Activated CD8-positive, alpha-beta memory T cell treated with anti-CD3 and anti-CD28 coated beads, Interleukin-2, amount 50 U/mL, for 1 hour (primary cell): ENCODE data around the gene KLHL36.
"Not testable (repeated sequence)": the region's sequence is repeated elsewhere in the genome, so short reads cannot be mapped to it uniquely, and the experiment has no call there.

Experiments
- DNase-seq: peaks from one replicate; pipeline ENCODE4 v3.0.0-alpha.2; 2020; ENCODE audit errors: extremely low read depth

KLHL36 gene

DNA sequence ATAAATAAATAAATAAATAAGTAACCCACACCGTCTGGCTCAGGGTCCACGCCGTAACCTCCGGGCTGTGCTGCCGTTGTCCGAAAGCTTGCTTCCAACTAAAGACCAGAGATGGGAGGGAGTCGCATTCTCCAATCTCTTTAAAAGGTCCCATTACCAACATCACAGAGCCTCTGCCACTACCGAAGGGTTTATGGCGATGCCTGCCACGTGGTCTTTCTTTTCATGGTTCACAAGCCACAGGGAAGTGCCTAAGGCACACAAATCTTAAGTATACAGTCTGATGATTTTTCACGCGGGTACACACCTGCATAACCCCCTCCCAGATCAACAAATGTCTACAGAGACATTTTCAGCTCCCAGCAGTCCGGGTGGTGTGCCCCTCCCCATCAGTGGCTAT is 31.8 kb upstream of the KLHL36 start:
- no peak for DNase-seq

DNA sequence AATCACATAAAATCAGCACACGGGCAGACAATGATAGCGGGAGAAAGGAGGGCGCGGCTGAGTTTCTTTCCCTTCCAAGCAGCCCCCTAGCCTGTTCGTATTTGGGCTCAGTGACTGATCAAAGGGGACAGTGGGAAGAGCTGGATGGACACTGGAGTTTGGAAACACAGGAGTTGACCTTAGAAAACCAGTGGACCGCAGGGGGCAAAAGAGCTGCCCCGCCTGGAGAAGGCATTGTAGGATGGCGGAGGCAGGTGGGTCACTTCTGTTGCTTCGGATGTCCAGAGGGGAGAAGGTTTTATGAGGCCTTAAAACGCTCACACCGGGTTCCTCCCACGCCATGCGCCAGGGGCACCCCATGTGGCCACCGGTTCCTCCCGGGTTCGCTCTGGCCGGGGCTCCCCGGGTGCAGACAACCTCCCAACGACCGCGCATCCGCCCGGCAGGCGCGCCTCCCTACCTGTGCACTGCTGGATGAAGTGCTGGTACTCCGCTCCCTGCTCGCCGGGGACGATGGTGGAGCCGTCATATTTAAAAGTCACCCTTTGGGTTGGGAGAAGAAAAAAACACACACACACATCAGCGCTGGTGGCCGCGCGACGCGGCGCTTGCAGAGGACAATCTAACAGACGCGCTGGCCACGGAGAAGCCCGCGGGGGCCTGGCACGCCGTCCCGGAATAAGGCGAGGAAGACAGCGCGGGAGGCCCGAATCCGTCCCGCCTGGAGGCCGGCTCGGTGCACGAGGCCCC is 31.1 kb upstream of the KLHL36 start:
- no peak for DNase-seq

DNA sequence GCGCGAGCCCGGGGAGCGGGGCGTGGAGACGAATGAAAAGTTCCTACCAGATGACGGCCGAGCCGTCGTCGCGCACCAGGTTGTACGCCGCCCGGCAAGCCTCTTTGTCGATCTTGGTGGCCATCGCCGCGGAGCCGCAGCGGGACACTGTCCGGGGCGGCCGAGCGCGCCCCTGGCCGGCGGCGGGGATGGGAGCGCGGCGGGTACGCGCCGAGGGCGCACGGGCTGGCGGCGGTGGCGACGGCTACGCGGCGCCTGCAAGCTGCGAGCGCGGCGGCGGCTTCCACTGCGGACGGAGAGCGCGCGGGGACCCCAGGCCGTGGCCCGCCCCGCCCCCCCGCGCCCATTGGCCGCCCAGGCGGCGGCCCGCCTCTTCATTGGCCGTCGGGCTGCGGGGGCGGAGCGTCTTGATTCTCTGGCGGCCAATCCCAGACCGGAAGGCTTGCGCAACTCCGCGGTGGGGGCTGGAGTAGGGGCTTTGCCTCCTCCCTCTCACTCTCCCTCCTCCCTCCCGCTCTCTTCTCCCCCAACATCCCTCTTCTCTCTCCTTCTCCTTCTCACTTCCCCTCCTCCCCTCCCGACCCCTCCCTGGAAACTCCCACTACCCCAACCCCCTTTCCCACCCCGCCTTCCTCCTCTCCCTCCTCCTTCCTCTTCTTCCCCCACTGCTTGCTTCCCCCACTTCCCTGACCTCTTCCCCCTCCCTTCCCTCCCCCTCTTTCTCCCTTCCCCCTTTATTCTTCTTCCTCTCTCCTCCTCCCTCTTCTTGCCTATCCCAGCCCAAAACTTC is 30.3 kb upstream of the KLHL36 start, which contains the start of gene COTL1:
TSS of gene COTL1 (minus strand) at position 288 of the 790 bp plus-strand sequence. CDS start at position 124, 164 bp downstream.
- peak; percentile 89 for DNase-seq

DNA sequence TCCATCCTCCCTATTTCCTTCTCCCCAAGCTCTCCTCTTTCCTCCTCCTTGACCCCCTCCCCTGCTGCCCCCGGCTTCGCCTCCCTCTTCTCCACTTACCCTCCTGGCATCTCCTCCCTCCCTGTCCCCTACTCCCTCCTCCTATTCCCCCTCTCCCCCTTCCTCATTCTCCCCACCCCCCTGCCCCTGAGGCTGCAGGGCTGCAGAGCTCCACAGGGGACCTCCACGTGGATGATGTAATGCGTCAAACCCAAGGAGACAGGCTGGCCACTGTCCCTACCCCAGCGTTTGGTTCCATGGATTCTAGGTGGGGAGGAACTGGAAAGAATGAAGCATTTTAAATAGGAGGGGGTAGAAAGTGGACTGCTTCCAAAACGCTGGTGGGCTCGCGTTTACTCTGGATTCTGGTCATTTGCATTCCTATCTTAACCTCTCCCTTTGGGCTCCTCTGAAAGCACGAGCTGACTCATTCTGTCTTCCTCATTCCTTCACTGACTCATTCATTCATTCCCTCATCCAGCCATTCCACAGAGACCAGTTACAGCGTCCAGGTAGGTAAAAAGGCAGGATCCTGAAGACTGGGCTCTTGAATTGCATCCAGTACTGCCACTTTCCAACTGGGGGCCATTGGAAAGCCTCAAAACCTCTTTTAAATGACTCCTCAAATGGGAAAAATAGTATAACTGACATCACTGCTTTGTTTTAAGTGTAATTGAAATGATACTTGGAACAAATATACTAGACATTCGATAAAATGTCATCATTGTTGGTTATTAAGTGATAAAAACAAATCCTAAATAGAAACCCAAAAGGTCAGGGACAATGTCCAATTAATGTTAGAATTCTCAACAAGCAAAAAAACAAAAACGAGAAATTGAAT is 29.5 kb upstream of the KLHL36 start:
- no peak for DNase-seq

DNA sequence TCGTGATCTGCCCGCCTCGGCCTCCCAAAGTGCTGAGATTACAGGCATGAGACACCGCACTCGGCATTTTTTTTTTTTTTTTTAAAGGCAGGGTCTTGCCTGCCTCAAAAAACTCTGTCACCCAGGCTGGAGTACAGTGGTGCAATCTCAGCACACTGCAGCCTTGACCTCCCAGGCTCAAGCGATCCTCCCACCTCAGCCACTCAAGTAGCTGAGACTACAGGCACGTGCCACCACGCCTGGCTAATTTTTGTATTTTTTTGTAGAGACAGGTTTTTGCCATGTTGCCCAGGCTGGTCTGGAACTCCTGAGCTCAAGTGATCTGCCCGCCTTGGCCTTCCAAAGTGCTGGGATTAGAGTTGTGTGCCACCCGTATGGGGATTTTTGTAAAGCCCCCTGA is 27.4 kb upstream of the KLHL36 start:
- not testable (repeated sequence) for DNase-seq

DNA sequence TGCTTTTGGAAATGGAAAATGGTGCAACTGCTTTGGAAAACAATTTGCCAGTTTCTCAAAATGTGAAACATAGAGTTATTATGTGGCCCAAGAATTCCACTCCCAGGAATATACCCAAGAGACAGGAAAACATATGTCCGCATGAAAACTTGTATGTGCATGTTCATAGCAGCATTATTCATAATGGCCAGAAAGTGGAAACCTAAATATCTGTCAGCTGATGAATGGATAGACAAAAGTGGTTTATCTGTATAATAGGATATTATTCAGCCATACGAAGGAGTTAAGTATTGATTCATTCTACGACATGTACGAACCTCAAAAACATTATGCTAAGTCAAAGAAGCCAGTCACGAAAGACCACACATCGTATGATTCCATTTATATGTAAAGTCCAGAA is 22.8 kb upstream of the KLHL36 start:
- DNase-seq = no peak

DNA sequence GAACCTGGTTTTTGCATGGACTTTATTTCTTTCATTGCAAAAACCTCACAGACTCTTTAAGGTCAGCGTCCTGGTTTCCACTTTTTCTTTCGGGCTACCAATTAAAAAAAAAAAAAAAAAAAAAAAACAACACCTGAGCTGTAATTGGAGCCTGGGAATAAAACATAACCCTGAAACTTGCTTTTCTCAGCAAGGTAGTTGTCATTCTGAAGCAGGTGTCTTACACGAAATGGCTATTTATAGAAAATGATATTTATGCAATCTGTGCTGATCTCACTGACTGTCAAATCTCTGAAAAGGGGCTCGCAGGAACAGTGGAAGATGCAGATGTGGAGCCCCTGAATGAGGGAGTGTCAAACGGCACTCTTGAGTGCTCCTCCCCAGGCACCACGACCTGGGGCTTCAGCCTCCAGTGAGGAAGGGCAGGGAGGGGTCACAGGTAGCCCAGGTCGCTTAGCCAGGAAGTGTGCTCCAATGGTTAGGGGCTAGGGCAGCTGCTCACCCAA is 20.0 kb upstream of the KLHL36 start:
- DNase-seq = no peak

DNA sequence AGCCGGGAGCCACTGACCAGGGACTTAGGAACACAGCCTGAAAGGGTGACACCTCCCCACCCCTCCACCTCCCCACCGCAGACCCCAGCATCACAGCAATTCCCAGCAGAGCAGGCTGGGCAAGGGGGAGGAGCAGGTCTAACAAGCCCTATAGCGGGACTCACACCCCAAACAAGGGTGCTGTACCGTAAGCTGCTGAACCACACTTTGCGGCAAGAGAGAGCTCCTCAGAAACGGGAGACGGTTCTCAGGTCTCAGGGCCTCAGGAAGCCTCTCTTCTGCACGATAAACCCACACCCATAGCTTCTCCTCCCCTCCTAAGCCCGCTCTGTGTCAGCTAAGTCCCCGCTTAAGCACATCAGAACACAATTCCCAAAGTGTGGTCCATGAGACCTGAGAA is 18.7 kb upstream of the KLHL36 start:
- DNase-seq = no peak

DNA sequence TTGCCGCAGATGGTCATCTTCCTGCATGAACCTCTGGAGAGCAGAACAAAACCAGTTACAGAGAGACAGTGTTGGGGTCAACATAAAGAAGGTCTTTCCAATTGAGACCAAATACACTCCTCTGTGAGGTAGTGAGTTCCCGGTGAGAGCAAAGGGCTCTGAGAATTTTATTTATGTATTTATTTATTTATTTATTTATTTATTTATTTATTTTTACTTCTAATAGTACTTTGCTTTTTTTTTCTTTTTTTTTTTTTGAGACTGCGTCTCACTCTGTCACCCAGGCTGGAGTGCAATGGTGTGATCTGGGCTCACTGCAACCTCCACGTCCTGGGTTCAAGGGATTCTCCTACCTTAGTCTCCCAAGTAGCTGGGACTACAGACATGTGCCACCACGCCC is 18.3 kb upstream of the KLHL36 start:
- DNase-seq = no peak

DNA sequence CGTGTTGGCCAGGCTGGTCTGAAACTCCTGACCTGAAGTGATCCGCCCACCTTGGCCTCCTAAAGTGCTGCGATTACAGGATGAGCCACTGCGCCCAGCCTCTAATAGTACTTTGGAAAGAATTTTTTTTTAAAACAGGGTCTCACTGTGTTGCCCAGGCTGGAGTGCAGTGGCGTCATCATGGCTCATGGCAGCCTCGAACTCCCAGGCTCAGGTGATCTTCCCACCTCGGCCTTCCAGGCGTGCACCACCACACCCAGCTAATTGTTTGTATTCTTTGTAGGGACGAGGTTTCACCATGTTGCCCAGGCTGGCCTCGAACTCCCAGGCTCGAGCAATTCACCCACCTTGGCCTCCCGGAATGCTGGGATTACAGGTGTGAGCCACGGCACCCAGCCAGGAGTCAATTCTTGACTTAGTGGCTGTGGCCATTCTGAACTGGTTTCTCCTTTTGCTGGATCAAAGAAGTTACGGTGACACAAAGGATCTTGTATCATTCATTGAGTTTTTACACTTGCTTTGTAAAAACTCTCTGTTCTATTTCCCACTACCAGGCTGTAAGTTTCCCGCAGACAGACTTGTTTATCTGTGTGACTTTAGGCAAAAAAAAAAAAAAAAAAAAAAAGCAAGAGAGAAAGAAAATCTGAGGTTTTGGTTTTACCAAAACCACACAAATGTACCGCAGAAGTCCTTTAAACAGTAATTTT is 17.7 kb upstream of the KLHL36 start:
- DNase-seq = no peak

DNA sequence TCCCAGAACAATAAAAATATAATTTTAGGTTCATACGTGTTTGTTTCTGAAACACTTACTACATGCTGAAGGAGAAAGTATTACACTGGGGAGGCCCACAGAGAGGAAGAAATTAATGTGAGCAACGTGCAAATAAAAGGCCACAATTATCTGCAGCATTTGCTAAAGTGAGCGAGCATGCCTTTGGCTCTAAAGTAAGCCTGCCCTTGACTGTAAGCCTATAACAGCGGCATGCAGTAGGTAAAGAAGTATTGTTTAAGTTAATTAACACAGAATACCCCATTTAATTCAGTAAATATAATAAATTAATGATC is 17.2 kb upstream of the KLHL36 start:
- DNase-seq = no peak

DNA sequence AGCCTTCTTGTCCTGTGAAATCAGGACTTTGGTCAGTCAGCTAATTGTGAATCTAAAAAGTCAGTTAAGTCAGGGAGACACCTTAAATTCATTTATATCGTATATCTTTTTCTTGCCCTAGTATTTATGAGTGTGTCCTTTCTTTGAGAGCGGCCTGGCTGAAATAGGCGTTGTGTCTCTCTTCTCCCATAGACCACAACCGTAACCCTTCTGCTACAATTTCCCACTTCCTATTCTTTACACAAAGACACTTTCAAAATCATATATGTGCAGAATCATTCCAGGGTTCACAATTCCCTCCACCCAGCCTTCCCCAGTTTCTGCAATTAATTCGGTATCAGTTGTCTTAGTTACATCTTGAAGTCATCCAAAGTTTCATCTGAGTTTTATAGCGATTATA is 16.4 kb upstream of the KLHL36 start:
- DNase-seq = no peak

DNA sequence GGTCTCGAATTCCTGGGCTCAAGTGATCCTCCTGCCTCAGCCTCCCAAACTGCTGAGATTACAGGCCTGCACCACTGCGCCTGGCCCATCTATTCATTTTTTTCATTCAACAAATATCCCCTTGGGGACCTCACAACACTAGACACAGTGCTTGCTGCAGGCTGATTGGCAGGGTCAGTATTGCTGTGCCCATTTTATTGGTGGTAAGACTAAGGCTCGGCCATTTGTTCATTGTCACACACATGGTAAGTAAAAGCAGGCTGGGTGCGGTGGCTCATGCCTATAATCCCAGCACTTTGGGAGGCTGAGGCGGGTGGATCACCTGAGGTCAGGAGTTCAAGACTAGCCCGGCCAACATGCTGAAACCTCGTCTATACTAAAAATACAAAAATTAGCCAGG is 15.4 kb upstream of the KLHL36 start:
- DNase-seq = not testable (repeated sequence)

DNA sequence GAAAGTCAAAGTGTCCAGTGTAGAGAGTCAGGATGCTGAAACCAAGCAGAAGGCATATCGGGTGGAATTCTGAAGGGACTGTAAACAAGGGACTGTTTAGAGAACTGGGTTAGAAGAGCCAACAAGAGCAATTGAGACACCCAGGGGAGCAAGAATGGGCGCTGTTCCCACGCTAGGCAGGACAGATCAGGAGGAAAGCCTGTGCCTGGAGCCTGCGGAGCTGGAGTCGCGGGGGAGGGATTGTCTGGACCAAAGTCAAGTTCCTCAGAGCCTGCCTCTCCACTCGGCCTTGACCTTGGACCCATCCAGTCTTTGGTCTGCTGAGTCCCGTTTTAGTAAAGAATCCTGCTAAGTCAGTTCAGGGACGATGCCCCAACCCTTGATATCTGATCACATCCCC is 14.7 kb upstream of the KLHL36 start:
- DNase-seq = no peak

DNA sequence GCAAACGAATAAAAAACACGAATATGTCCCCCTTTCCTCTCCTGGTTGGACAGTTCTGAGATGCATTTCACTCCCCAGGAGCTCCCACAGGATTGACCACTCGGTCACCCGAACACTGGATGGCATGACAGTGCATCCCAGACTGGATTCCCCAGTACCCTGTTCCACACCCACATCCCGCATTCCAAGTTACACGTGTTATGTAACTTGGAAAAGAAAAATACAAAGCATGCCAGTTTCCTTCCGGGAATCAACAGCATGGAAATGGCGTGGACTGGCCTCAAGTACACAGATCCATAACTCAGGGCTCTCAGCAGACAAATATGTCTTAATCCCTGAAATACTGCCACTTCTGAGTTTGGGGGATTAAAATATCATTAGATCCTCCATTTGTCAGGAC is 12.6 kb upstream of the KLHL36 start:
- DNase-seq = no peak

DNA sequence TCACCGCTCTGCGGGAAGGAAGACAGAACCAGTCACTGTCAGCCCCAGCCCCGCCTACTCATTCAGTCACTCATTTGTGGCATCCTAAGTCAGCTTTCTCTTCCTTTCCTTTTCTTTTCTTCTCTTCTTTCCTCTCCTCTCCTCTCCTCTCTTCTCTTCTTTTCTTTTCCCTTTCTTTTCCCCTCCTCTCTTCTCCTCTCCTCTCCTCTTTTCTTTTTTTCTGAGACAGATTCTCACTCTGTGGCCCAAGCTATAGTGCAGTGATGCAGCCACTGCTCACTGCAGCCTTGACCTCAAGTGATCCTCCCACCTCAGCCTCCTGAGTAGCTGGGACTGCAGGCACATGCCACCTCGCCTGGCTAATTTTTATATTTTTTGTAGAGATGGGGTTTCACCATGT is 10.6 kb upstream of the KLHL36 start:
- DNase-seq = no peak

DNA sequence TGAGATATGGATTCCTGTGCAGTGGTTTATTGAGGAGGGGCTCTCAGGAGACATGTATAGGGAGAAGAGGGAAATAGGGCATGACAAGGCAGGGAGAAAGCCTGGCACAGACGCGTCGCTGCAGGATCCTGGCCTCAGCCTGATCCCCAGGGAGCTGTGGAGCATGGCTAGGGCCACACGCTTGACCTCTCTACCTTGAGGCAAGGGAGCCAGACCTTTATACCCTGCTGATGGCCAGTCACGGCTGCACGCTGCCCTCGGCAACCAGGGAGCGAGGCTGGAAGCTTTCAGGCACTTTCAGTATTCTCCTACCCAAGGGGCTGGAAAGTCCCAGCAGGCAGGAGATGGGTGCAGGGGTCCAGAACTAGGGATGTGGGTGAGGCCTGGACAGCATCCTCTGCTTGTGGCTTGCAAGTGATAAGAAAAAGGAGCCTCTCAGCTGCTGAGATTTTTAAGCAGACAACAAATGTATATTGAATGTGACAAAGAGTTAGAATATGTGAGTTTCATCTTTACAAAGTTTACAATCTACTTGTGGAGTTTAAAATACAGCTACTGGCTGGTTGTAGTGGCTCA is 10.0 kb upstream of the KLHL36 start:
- DNase-seq = no peak

DNA sequence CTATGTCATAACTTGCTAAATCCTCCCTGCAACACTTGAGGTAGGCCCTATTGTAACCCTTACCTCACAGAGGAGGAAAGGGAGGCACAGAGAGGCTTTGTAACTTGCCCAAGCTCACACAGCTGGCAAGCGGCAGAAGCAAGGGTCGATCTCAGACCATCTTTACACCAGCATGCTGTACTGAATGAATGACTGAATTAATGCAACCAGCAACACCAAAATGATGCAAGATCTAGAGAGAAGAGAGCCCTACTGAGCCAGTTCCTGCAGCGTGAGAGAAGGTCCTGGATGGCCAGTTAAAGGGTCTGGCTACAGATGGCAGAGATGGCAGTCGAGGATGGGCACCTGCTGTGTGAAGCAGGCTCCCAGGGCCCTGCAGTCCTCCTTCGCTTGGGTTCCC is 8.2 kb upstream of the KLHL36 start:
- no peak for DNase-seq

DNA sequence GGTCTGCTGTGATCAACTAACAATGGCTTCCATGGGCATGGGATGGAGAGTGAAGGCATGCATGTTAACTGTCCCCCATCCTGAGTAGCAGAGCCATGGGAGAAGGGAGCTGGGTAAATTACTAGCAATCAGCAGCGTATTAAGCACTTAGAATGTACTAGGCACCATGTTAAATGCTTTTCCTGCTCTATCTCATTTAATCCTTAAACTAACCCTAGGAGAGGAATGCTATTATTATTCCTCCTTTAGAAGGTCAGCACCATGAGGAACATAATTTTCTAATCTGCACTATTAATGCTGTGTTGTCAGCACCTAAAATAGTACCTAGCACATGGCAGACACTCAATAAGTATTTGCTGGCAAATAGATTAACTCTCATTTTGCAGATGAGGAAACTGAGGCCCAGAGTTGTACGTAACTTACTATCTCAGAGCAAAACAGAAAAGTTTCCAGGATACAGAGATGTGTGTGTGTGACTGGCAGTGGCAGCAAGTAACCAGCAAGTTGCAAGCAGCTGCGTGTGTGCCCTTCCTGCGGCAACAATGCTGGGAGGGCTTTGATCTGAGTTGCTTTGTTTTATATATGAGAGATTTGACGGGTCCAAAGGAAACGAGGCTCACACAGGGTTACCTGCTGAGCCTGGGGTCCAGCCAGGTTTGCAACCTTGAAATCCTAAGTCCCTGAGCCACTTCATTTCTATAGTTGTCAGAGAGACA is 6.5 kb upstream of the KLHL36 start:
- DNase-seq = no peak

DNA sequence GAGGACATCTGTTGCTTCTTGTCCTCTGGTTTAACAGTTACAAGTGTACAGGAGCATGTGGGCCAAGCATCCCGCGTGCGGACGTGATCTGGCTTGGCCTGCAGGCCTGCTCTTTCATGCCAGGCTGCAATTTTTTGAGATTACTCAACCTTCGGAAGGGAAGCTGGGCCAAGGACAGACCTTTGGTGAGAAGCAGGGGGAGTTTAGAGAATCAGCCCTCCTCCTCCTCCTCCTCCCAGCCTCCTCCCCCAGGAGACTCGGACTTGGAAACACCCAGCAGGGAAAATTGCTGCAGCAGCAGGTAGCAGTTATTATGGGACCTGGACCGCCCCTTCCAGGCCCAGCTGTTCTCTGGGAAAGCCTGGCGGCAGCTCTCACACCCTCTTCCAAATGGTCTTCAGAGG is 5.1 kb upstream of the KLHL36 start:
- no peak for DNase-seq

DNA sequence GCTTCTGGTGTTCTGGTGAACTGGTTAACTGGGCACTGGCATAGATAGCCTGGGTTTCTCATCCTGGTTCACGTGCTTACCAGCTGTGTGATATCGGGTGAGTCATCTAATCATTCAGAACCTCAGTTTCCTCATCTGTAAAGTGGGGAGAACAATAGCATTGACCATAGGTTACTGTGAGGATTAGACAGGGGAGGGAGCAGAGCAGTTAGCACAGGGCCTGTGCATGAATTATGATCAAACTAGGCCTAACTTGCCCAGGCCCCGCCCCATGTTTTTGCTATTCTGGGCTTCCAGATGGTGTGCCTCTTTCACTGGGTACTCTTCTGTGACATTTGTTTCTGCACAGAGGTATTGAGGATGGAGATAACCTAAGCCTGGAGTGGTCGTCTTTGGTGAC is 4.6 kb upstream of the KLHL36 start:
- DNase-seq = no peak
